ENCODE results near the gene FAM13A. TPM values are rescaled to one million over a fixed set of nuclear protein-coding genes. Genes with fewer than 3 reads are reported as not detected.

FAM13A gene
- total and polyA plus RNA-seq, 9 of the 15 experiments (the other 6 are each of a cell fraction or from before 2014, with no cell fraction given), result 11.3 to 23.3 (median 14.7) TPM

DNA sequence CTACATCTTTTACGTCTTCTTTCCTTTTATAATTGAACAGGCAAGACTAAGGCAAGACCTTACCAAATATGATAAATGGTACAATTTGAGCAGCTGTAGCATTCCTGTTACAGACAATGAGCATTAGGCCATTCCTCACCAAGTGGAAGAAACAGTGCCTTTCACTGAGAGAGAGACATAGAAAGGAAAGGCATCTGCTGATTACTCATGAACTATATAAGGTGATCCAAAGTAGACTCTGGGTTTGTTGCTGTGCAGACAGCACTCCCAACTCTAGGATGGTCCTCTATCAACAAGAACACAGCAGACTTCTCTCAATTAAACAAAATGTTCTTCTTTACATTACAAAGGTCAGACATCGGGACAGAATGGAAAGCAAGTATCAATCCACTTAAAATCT, 91.9 kb downstream of the FAM13A start:
- H3K4me3 ChIP-seq, result no peak overlapping the region
- no peaks in the 10 kb centered on the region for H3K9me1 ChIP-seq (ENCODE audit: control insufficient read depth, insufficient read depth, low read length)
- intact Hi-C loops (cut with micrococcal nuclease) (no loop called here), in situ Hi-C loops (cut with MboI) (no loop called here)
- no peak for DNase-seq (ENCODE audit: extremely low read depth in 1 of 4, low spot score in 3 of 4)
- WGBS (ENCODE audit: insufficient coverage, low coverage, missing lambda C conversion rate), result 90% methylated on average over 2 of the region's 2 CpGs
- BruUV-seq (replicated peaks), result no TSS peak
- no peaks in the 10 kb centered on the region for H3K9me3 ChIP-seq (replicated peaks; ENCODE audit: control insufficient read depth, insufficient read depth, low read depth, low read length)
- no peaks in the 10 kb centered on the region for H3K27me3 ChIP-seq (ENCODE audit: control insufficient read depth in 2 of 2, insufficient read depth in 2 of 2, low read length in 2 of 2)
- H3K4me2 ChIP-seq (ENCODE audit: insufficient read depth, low read length), result no peak overlapping the region
- no peaks in the 10 kb centered on the region for H3K79me2 ChIP-seq (ENCODE audit: control insufficient read depth, insufficient read depth, low read length)
- peak; percentile 56; the same call in 2 of the 3 replicates for ATAC-seq
- H3K4me1 ChIP-seq (replicated peaks in 1 of 2; ENCODE audit: control insufficient read depth in 2 of 2, insufficient read depth in 2 of 2, low read length in 2 of 2), result no peaks in the 10 kb centered on the region; a peak in 1 of 5 replicates
- H3K36me3 ChIP-seq (ENCODE audit: control insufficient read depth, insufficient read depth, low read length), result no peaks in the 10 kb centered on the region; the same call in 2 of the 3 replicates
- CTCF ChIA-PET (ENCODE audit: low intra/inter-chr PET ratio), result no interaction called here
- POLR2A ChIA-PET, result no interaction called here
- no peak overlapping the region for H2AFZ ChIP-seq (ENCODE audit: low read depth, low read length)
- H3K27ac ChIP-seq (ENCODE audit: extremely low read depth, low read depth, low read length), result no peak overlapping the region
- TF ChIP-seq TBP (optimal IDR thresholded peaks at IDR 0.05; ENCODE audit: low read depth, low read length), result no peak
- TF ChIP-seq HCFC1 (IDR thresholded peaks at IDR 0.05; ENCODE audit: low read depth, low read length), result no peak
- no peak for TF ChIP-seq ETS2 (tag; IDR thresholded peaks at IDR 0.05; ENCODE audit: borderline replicate concordance, poor library complexity, severe bottlenecking)
- no peak for TF ChIP-seq GTF2A2 (tag; IDR thresholded peaks at IDR 0.05)
- TF ChIP-seq DPF2 (IDR thresholded peaks at IDR 0.05), result no peak
- TF ChIP-seq ZBTB17 (CRISPR knock-in tag; IDR thresholded peaks at IDR 0.05), result no peak
- TF ChIP-seq, protein P1, sequence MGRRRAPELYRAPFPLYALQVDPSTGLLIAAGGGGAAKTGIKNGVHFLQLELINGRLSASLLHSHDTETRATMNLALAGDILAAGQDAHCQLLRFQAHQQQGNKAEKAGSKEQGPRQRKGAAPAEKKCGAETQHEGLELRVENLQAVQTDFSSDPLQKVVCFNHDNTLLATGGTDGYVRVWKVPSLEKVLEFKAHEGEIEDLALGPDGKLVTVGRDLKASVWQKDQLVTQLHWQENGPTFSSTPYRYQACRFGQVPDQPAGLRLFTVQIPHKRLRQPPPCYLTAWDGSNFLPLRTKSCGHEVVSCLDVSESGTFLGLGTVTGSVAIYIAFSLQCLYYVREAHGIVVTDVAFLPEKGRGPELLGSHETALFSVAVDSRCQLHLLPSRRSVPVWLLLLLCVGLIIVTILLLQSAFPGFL (CRISPR knock-in tag; IDR thresholded peaks at IDR 0.05), result no peak
- TF ChIP-seq, protein P2, sequence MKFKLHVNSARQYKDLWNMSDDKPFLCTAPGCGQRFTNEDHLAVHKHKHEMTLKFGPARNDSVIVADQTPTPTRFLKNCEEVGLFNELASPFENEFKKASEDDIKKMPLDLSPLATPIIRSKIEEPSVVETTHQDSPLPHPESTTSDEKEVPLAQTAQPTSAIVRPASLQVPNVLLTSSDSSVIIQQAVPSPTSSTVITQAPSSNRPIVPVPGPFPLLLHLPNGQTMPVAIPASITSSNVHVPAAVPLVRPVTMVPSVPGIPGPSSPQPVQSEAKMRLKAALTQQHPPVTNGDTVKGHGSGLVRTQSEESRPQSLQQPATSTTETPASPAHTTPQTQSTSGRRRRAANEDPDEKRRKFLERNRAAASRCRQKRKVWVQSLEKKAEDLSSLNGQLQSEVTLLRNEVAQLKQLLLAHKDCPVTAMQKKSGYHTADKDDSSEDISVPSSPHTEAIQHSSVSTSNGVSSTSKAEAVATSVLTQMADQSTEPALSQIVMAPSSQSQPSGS (CRISPR knock-in tag; IDR thresholded peaks at IDR 0.05), result no peak
- TF ChIP-seq, protein P3, sequence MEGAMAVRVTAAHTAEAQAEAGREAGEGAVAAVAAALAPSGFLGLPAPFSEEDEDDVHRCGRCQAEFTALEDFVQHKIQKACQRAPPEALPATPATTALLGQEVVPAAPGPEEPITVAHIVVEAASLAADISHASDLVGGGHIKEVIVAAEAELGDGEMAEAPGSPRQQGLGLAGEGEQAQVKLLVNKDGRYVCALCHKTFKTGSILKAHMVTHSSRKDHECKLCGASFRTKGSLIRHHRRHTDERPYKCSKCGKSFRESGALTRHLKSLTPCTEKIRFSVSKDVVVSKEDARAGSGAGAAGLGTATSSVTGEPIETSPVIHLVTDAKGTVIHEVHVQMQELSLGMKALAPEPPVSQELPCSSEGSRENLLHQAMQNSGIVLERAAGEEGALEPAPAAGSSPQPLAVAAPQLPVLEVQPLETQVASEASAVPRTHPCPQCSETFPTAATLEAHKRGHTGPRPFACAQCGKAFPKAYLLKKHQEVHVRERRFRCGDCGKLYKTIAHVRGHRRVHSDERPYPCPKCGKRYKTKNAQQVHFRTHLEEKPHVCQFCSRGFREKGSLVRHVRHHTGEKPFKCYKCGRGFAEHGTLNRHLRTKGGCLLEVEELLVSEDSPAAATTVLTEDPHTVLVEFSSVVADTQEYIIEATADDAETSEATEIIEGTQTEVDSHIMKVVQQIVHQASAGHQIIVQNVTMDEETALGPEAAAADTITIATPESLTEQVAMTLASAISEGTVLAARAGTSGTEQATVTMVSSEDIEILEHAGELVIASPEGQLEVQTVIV (CRISPR knock-in tag; IDR thresholded peaks at IDR 0.05; ENCODE audit: borderline replicate concordance), result no peak
- TF ChIP-seq RBM25 (IDR thresholded peaks at IDR 0.05; ENCODE audit: low read depth, low read length, severe bottlenecking), result no peak
- TF ChIP-seq MTA2 (IDR thresholded peaks at IDR 0.05; ENCODE audit: low read depth), result no peak
- H4K20me1 ChIP-seq (replicated peaks; ENCODE audit: control insufficient read depth, insufficient read depth, low read length), result no peaks in the 10 kb centered on the region
- H3K9ac ChIP-seq (ENCODE audit: insufficient read depth in 1 of 2, low read depth in 2 of 2, low read length in 2 of 2), result no peak overlapping the region
- FAIRE-seq, result peak; percentile 55

Data from K562 (cell line).